GM12878 (cell line): ENCODE results near the gene CUL9. TPM values are rescaled to one million over a fixed set of nuclear protein-coding genes. Genes with fewer than 3 reads are reported as not detected.
A peak's percentile ranks its signal among the peaks of the same experiment; 100 is the strongest.

Experiments used
- ATAC-seq: fragments of 200-7000 bp; cut with Tn5 transposase; 3 replicates; pipeline ENCODE4 v1.9.1; 2020; ENCODE audit warnings: mild to moderate bottlenecking, moderate library complexity
- BruUV-seq: library from RNA; stranded (reverse); fragments of 400-500 nt; replicated peaks from 2 replicates; lab custom pipeline; 2021; lab: Mats Ljungman, UMichigan
- CTCF ChIA-PET: fragments of 300-600 bp; sonication (Branson Sonifier 250); formaldehyde crosslinking; extraction: SDS; loops from one replicate; lab custom pipeline; 2021; ENCODE audit warnings: inconsistent platforms; lab: Yijun Ruan, JAX
- POLR2A ChIA-PET: fragments of 350-600 bp; formaldehyde crosslinking; extraction: SDS; loops from one replicate; lab custom pipeline; 2021; ENCODE audit warnings: inconsistent platforms; lab: Charles Lee
- RAD21 ChIA-PET: fragments of 300-600 bp; sonication (Branson Sonifier 250); formaldehyde crosslinking; loops from one replicate; lab custom pipeline; 2023; ENCODE audit warnings: antibody characterized with exemption; ENCODE audit not compliant: unreplicated experiment; lab: Charles Lee
- SMC1A ChIA-PET: fragments of 300-600 bp; sonication (Branson Sonifier 250); formaldehyde crosslinking; loops from one replicate; lab custom pipeline; 2023; ENCODE audit not compliant: unreplicated experiment, uncharacterized antibody; lab: Charles Lee
- DNase-seq: peaks from one replicate; pipeline ENCODE4 v3.0.0-alpha.2; 2011; ENCODE audit warnings: low read depth, low spot score
- FAIRE-seq: peaks from 3 replicates; lab custom pipeline; 2011; peaks lifted over from hg19 to GRCh38; lab: Jason Lieb, UNC
- H2AFZ ChIP-seq: 2 replicates; pipeline ENCODE4 v1.6.0; 2011; ENCODE audit warnings: low read depth, low read length, control low read depth; ENCODE audit not compliant: control insufficient read depth
- H3K27ac ChIP-seq: 2 replicates; pipeline ENCODE4 v1.5.1; 2011; ENCODE audit warnings: control low read depth; ENCODE audit not compliant: control insufficient read depth, insufficient read depth
- H3K27me3 ChIP-seq, 2 experiments: replicated peaks in 1 of 2; 2 replicates each; pipeline versions ENCODE4 v1.6.0 to v1.6.1; 2011; ENCODE audit warnings: low read length in 1 of 2; ENCODE audit not compliant: control insufficient read depth in 2 of 2, insufficient read depth in 2 of 2
- H3K36me3 ChIP-seq, 2 experiments: 2 replicates each; pipeline ENCODE4 v1.5.1; 2011; ENCODE audit warnings: low read length in 1 of 2; ENCODE audit not compliant: control insufficient read depth in 2 of 2, insufficient read depth in 2 of 2
- H3K4me1 ChIP-seq: 2 replicates; pipeline ENCODE4 v1.6.1; 2011; ENCODE audit warnings: mild to moderate bottlenecking, low read length, moderate library complexity, mixed read lengths; ENCODE audit not compliant: control insufficient read depth, insufficient read depth
- H3K4me2 ChIP-seq: 2 replicates; pipeline ENCODE4 v1.6.0; 2011; ENCODE audit warnings: control low read depth; ENCODE audit not compliant: control insufficient read depth, insufficient read depth
- H3K4me3 ChIP-seq: fragments of 200-600 bp; sonication (generic); 2 replicates; pipeline ENCODE4 v1.5.1; 2016
- H3K79me2 ChIP-seq: 2 replicates; pipeline ENCODE4 v1.6.0; 2011; ENCODE audit warnings: low read length; ENCODE audit not compliant: control insufficient read depth, insufficient read depth
- H3K9ac ChIP-seq: 2 replicates; pipeline ENCODE4 v1.8.0; 2011; ENCODE audit warnings: low read length, control low read depth, mixed read lengths; ENCODE audit not compliant: control insufficient read depth, insufficient read depth
- H3K9me3 ChIP-seq: replicated peaks from 3 replicates; pipeline ENCODE4 v1.5.1; 2011; ENCODE audit warnings: mild to moderate bottlenecking, low read length; ENCODE audit not compliant: control insufficient read depth, insufficient read depth
- H4K20me1 ChIP-seq: 2 replicates; pipeline ENCODE4 v1.6.0; 2011; ENCODE audit not compliant: control insufficient read depth, insufficient read depth
- CBX5 ChIP-seq: sonication (generic); IDR thresholded peaks from 2 replicates; pipeline ENCODE4 v1.6.1; 2016; ENCODE audit warnings: low read depth, moderate library complexity, mild to moderate bottlenecking, inconsistent platforms
- CREB1 ChIP-seq: IDR thresholded peaks from 2 replicates; pipeline ENCODE4 v1.6.1; 2012; ENCODE audit warnings: low read depth, mild to moderate bottlenecking, inconsistent platforms
- EGR1 ChIP-seq, 2 experiments: IDR thresholded peaks; 1 replicate in 1 of 2; 2 replicates in 1 of 2; pipeline ENCODE4 v1.6.1; 2011 to 2012; ENCODE audit warnings: low read depth in 2 of 2, low read length in 2 of 2, borderline replicate concordance in 1 of 2, mild to moderate bottlenecking in 1 of 2, moderate library complexity in 1 of 2
- EP300 ChIP-seq, 2 experiments: fragments of 150-350 bp in 1 of 2; IDR thresholded peaks; 2 replicates each; pipeline ENCODE4 v1.6.1; 2011 to 2012; ENCODE audit warnings: low read depth in 2 of 2, low read length in 2 of 2, borderline replicate concordance in 1 of 2, improper control_type of control experiment in 1 of 2, inconsistent platforms in 1 of 2; ENCODE audit not compliant: control insufficient read depth in 1 of 2
- IRF4 ChIP-seq: IDR thresholded peaks from 2 replicates; pipeline ENCODE4 v1.6.1; 2011; ENCODE audit warnings: low read depth, low read length
- MLLT1 ChIP-seq: fragments of 450-650 bp; IDR thresholded peaks from 2 replicates; pipeline ENCODE4 v1.6.1; 2016; ENCODE audit warnings: mild to moderate bottlenecking
- PAX5 ChIP-seq: IDR thresholded peaks from 2 replicates; pipeline ENCODE4 v1.6.1; 2011; ENCODE audit warnings: low read depth, low read length, borderline replicate concordance
- POLR2AphosphoS5 ChIP-seq: IDR thresholded peaks from 2 replicates; pipeline ENCODE4 v1.6.1; 2011; ENCODE audit warnings: mild to moderate bottlenecking, low read length, inconsistent platforms
- POU2F2 ChIP-seq: IDR thresholded peaks from 3 replicates; pipeline ENCODE4 v1.6.1; 2011; ENCODE audit warnings: low read depth, mild to moderate bottlenecking, low read length, borderline replicate concordance
- SIN3A ChIP-seq: IDR thresholded peaks from 2 replicates; pipeline ENCODE4 v1.6.1; 2012; ENCODE audit warnings: low read depth, low read length, improper control_type of control experiment
- SPI1 ChIP-seq: IDR thresholded peaks from 2 replicates; pipeline ENCODE4 v1.6.1; 2011; ENCODE audit warnings: low read depth, mild to moderate bottlenecking, low read length, moderate library complexity, borderline replicate concordance; ENCODE audit not compliant: insufficient read depth
- SUPT20H ChIP-seq: IDR thresholded peaks from 2 replicates; pipeline ENCODE4 v1.6.1; 2011; ENCODE audit warnings: low read depth, mild to moderate bottlenecking, low read length, moderate library complexity, borderline replicate concordance; ENCODE audit not compliant: control insufficient read depth
- YY1 ChIP-seq: IDR thresholded peaks from 2 replicates; pipeline ENCODE4 v1.6.1; 2011; ENCODE audit warnings: low read depth, mild to moderate bottlenecking, low read length
- WGBS: methylation state at CpG from one replicate; pipeline ENCODE4 v1.1.6; 2016; ENCODE audit warnings: low lambda C conversion rate; ENCODE audit not compliant: insufficient replicate concordance, insufficient coverage; ENCODE audit errors: missing lambda C conversion rate; 5-methylcytosine and 5-hydroxymethylcytosine counted together
- in situ Hi-C: fragments of 300-500 bp; cut with MboI; formaldehyde crosslinking; loops from 9 replicates; pipeline ENCODE4 v1.14.3; 2018; ENCODE audit warnings: mixed read lengths
- intact Hi-C: fragments of 100-400 bp; cut with micrococcal nuclease; formaldehyde crosslinking; loops from one replicate; pipeline ENCODE4 v1.14.2; 2022; ENCODE audit not compliant: unreplicated experiment
- polyA plus RNA-seq, 11 experiments: library from polyadenylated mRNA; depleted of rRNA in 4 of 11; unstranded in 6 of 11; stranded (reverse) in 5 of 11; fragments of >200 nt; fragmentation: Nextera tagmentation in 4 of 11; fragmentation: Illumina TruSeq in 1 of 11; extraction: Ambion mirVana in 4 of 11; extraction: Trizol in 1 of 11; gene quantifications; 1 replicate in 1 of 11; 2 replicates in 10 of 11; pipeline versions ENCODE4 v1.2.1 to v1.2.3, GENCODE V29; 2011 to 2016; ENCODE audit warnings: inconsistent platforms in 2 of 11, missing spikeins in 2 of 11, low read depth in 1 of 11
- total RNA-seq, 4 experiments: library from RNA; depleted of rRNA in 3 of 4; stranded (reverse); fragments of >200 nt in 3 of 4; fragmentation: Illumina TruSeq in 1 of 4; extraction: Trizol in 1 of 4; gene quantifications; 2 replicates each; pipeline versions ENCODE4 v1.2.1 to v1.2.3, GENCODE V29; 2013 to 2021
- TF ChIP-seq, protein P1 (sequence below): fragments of 450-650 bp; IDR thresholded peaks from 2 replicates; pipeline ENCODE4 v1.6.1; 2017; ENCODE audit warnings: low read depth, mild to moderate bottlenecking, moderate library complexity
- TF ChIP-seq, protein P2 (sequence below), 3 experiments: IDR thresholded peaks in 2 of 3; conservative IDR thresholded peaks in 1 of 3; 2 replicates each; pipeline ENCODE4 v1.5.1; 2011; ENCODE audit warnings: low read depth in 3 of 3, low read length in 3 of 3, mild to moderate bottlenecking in 3 of 3, control low read depth in 2 of 3, moderate library complexity in 2 of 3, inconsistent platforms in 1 of 3, mixed read lengths in 1 of 3; ENCODE audit not compliant: control insufficient read depth in 2 of 3, insufficient read depth in 1 of 3; ENCODE audit errors: extremely low read depth in 1 of 3

CUL9 gene
- total and polyA plus RNA-seq, 10 of the 15 experiments (the other 5 are each of a cell fraction or from before 2014, with no cell fraction given), result 1.2 to 48.3 (median 17.2) TPM

- intact Hi-C loops, result loop anchor here (5.0 to 10.0 kb wide), 3 partner anchors 75 to 388 kb away; partner anchors contain the start of gene BICRAL
- POLR2A ChIA-PET, result interaction anchor here (0.6 to 2.8 kb wide), 4 partner anchors 10 to 424 kb away, joined by 3 to 11 read pairs (median 5); partner anchors contain the start of gene CUL9
- TF ChIP-seq EP300 (IDR thresholded peaks at IDR 0.05; ENCODE audit: borderline replicate concordance in 1 of 2, control insufficient read depth in 1 of 2, low read depth in 2 of 2, low read length in 2 of 2) (peak in 1 of 2 experiments; percentile 10; a peak in 1 of 4 replicates), IRF4 (peak; percentile 35; the same call in 1 of the 2 replicates), SPI1 (peak; percentile 60; the same call in 1 of the 2 replicates), CREB1 (no peak), PAX5 (no peak), POLR2AphosphoS5 (peak; percentile 55), MLLT1 (peak; percentile 47; the same call in 1 of the 2 replicates), POU2F2 (peak; percentile 2; the same call in 1 of the 3 replicates), YY1 (peak; percentile 26; the same call in 1 of the 2 replicates), CBX5 (no peak), SUPT20H (no peak), SIN3A (0 out of 2 replicates have a peak, but pooled peaks have one; percentile 25), EGR1 (IDR thresholded peaks at IDR 0.05; ENCODE audit: borderline replicate concordance in 1 of 2, low read depth in 2 of 2, low read length in 2 of 2) (peak in 1 of 2 experiments; percentile 31; a peak in 1 of 3 replicates)
- TF ChIP-seq, protein P1, sequence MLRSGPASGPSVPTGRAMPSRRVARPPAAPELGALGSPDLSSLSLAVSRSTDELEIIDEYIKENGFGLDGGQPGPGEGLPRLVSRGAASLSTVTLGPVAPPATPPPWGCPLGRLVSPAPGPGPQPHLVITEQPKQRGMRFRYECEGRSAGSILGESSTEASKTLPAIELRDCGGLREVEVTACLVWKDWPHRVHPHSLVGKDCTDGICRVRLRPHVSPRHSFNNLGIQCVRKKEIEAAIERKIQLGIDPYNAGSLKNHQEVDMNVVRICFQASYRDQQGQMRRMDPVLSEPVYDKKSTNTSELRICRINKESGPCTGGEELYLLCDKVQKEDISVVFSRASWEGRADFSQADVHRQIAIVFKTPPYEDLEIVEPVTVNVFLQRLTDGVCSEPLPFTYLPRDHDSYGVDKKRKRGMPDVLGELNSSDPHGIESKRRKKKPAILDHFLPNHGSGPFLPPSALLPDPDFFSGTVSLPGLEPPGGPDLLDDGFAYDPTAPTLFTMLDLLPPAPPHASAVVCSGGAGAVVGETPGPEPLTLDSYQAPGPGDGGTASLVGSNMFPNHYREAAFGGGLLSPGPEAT, result 0 out of 2 replicates have a peak, but pooled peaks have one; percentile 11
- TF ChIP-seq, protein P2, sequence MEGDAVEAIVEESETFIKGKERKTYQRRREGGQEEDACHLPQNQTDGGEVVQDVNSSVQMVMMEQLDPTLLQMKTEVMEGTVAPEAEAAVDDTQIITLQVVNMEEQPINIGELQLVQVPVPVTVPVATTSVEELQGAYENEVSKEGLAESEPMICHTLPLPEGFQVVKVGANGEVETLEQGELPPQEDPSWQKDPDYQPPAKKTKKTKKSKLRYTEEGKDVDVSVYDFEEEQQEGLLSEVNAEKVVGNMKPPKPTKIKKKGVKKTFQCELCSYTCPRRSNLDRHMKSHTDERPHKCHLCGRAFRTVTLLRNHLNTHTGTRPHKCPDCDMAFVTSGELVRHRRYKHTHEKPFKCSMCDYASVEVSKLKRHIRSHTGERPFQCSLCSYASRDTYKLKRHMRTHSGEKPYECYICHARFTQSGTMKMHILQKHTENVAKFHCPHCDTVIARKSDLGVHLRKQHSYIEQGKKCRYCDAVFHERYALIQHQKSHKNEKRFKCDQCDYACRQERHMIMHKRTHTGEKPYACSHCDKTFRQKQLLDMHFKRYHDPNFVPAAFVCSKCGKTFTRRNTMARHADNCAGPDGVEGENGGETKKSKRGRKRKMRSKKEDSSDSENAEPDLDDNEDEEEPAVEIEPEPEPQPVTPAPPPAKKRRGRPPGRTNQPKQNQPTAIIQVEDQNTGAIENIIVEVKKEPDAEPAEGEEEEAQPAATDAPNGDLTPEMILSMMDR (IDR thresholded peaks at IDR 0.05 in 2 of 3, conservative IDR thresholded peaks at IDR 0.05 in 1 of 3; ENCODE audit: control insufficient read depth in 2 of 3, extremely low read depth in 1 of 3, insufficient read depth in 1 of 3, low read depth in 3 of 3, low read length in 3 of 3), result no peak
These were observed 9.6 kb upstream of the CUL9 start for GRCh38 chr6:43172104-43173007.

More at GRCh38 chr6:43172104-43173007, 9.6 kb upstream of the CUL9 start:
- Histone ChIP-seq H3K36me3 (peaks cover 13 to 21% of the 10 kb centered on the region in 2 experiments), H3K79me2 (peaks cover 48% of the 10 kb centered on the region), H2AFZ (no peak overlapping the region), H3K9me3 (no peaks in the 10 kb centered on the region), H3K4me3 (peak overlapping the region; percentile 94), H3K27ac (peak overlapping the region; percentile 92), H4K20me1 (peaks cover 6% of the 10 kb centered on the region; the same call in 1 of the 2 replicates), H3K27me3 (no peaks in the 10 kb centered on the region), H3K9ac (peak overlapping the region; percentile 95), H3K4me1 (peaks cover 26% of the 10 kb centered on the region), H3K4me2 (peak overlapping the region; percentile 88)
- no TSS peak for BruUV-seq
- CTCF ChIA-PET, result interaction anchor here (0.6 to 2.2 kb wide), 7 partner anchors 10 to 335 kb away, joined by 3 to 7 read pairs (median 3); partner anchors contain the start of gene CUL9
- in situ Hi-C loops, result no loop called here
- 1% methylated on average over 42 of the region's 46 CpGs for WGBS
- DNase-seq (no peak), FAIRE-seq (peak; percentile 88), ATAC-seq (peak; percentile 1)
- RAD21 ChIA-PET, result interaction anchor here (1.6 to 3.2 kb wide), 2 partner anchors 52 to 158 kb away, joined by 4 to 18 read pairs; partner anchors contain the start of genes KLHDC3 and MEA1
- SMC1A ChIA-PET, result interaction anchor here (1.1 to 2.7 kb wide), 5 partner anchors 11 to 57 kb away, joined by 3 to 10 read pairs (median 4); no protein-coding TSS in a partner anchor
